ENCODE data around the gene GOLGA6B.
"Not testable (repeated sequence)": the region's sequence is repeated elsewhere in the genome, so short reads cannot be mapped to it uniquely, and the experiment has no call there.

The GOLGA6B gene

DNA sequence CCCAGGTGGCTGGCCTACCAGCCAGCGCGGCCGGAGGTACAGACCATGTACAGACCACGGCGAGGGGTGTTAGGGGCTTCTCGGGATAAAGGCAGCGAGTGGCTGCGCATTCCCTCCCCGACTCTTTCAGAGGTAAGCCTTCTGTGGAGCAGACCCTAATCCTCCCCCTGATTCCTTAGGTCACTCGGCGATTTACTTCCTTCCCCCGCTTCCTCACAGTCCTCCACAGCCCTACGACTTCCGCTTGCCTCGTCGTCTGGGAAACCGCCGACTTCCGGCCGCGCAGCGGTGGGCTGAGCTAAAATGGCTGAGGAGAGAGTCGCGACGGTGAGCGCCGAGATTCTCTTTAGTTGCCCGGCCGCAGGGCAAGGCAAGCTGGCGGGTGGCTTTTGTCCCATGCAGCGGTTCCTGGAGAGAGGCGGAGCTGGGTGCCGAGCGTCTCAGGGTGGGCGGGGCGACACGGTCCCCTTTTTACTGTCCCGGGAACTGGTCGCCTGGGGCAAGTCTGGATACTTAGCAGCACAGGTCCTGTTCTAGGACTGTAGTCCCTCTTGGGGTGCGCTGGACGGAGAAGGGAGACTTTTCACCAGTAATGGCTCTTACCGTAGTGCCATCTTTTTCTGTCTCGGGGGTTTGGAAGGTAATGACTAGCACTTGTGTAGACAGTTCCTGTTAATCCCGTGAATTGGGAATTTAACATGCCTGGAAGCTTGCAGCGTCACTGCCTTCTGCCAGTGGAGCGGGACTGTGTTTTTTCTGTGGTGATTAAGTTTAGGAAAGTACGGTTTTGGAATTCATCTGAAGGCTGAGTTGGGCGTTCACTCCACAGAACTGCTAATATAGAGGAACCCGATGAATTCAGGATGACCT is 31.7 kb downstream of the GOLGA6B start, which contains the start of the genes BBS4 and HIGD2B:
Gene BBS4 (plus strand): TSS at position 283 of the 870 bp plus-strand sequence. CDS start 21 bp downstream, at position 304.
Gene HIGD2B (minus strand): TSS at position 258 of the 870 bp plus-strand sequence. CDS start 9,808 bp downstream, outside the sequence.
- in situ Hi-C loops (cut with HindIII; ENCODE audit: low sequenced_read_pairs): no loop called here
- peak; percentile 88 for DNase-seq (ENCODE audit: low read depth, low spot score)
- TF ChIP-seq, protein P1, sequence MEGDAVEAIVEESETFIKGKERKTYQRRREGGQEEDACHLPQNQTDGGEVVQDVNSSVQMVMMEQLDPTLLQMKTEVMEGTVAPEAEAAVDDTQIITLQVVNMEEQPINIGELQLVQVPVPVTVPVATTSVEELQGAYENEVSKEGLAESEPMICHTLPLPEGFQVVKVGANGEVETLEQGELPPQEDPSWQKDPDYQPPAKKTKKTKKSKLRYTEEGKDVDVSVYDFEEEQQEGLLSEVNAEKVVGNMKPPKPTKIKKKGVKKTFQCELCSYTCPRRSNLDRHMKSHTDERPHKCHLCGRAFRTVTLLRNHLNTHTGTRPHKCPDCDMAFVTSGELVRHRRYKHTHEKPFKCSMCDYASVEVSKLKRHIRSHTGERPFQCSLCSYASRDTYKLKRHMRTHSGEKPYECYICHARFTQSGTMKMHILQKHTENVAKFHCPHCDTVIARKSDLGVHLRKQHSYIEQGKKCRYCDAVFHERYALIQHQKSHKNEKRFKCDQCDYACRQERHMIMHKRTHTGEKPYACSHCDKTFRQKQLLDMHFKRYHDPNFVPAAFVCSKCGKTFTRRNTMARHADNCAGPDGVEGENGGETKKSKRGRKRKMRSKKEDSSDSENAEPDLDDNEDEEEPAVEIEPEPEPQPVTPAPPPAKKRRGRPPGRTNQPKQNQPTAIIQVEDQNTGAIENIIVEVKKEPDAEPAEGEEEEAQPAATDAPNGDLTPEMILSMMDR (IDR thresholded peaks at IDR 0.05; ENCODE audit: low read depth, low read length): no peak
- H3K4me3 ChIP-seq (ENCODE audit: low read depth, low read length): peak within 1 kb of the TSS; percentile 80

DNA sequence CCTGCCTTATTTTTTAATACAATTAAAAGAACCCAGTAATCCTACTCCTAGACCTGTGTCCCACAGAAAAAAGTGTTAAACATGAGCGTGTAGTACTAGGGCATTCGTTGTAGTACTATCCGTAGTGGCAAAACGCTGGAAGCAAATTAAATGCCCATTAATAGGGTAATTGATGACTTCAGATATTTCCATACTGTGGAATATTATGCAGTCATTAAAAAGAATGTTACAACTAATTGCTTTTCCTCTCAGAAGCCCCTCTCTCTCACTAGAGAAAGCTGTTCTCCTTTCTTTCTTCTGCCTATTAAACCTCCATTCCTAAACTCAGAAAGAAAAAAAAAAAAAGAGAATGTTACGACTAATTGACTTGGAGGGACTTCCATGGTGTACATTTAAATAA is 34.2 kb downstream of the GOLGA6B start:
- in situ Hi-C loops (cut with HindIII; ENCODE audit: low sequenced_read_pairs): no loop called here
- H3K4me3 ChIP-seq (ENCODE audit: low read depth, low read length): no peak overlapping the region
- TF ChIP-seq, protein P1 (IDR thresholded peaks at IDR 0.05; ENCODE audit: low read depth, low read length): no peak
- no peak for DNase-seq (ENCODE audit: low read depth, low spot score)

DNA sequence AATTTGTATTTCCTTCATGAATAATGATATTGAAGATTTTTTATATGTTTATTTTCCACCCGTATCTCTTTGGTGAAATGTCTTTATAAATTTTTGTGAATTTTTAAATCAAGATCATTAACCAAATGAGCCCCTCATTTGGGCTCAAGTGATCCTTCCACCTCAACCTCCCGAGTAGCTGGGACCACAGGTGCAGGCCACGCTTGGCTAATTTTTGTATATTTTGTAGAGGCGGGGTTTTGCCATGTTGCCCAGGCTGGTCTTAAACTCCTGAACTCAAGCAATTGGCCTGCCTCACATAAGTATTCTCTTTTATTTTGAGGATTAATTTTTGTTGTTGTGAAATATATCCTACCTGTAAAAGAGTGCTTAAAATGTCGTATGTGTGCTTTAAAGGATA is 36.4 kb downstream of the GOLGA6B start:
- TF ChIP-seq, protein P1 (IDR thresholded peaks at IDR 0.05; ENCODE audit: low read depth, low read length): no peak
- no peak for DNase-seq (ENCODE audit: low read depth, low spot score)
- no peak overlapping the region for H3K4me3 ChIP-seq (ENCODE audit: low read depth, low read length)
- in situ Hi-C loops (cut with HindIII; ENCODE audit: low sequenced_read_pairs): no loop called here

DNA sequence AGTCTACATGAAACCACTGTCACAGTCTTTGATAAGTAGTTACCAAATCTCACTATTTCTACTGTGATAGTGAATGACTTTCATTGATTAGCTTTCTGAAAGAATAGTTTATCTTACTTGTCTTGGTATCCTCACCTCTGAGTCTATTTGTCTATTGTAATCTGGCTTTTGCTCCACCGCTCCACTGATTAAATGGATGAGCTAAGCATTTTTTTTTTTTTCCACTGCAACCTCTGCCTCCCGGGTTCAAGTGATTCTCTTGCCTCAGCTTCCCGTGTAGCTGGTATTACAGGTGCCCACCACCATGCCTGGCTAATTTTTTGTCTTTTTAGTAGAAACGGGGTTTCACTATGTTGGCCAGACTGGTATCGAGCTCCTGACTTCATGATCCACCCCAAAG is 44.4 kb downstream of the GOLGA6B start:
- DNase-seq (ENCODE audit: low read depth, low spot score): no peak
- TF ChIP-seq, protein P1 (IDR thresholded peaks at IDR 0.05; ENCODE audit: low read depth, low read length): no peak
- in situ Hi-C loops (cut with HindIII; ENCODE audit: low sequenced_read_pairs): no loop called here
- H3K4me3 ChIP-seq (ENCODE audit: low read depth, low read length): no peak overlapping the region

DNA sequence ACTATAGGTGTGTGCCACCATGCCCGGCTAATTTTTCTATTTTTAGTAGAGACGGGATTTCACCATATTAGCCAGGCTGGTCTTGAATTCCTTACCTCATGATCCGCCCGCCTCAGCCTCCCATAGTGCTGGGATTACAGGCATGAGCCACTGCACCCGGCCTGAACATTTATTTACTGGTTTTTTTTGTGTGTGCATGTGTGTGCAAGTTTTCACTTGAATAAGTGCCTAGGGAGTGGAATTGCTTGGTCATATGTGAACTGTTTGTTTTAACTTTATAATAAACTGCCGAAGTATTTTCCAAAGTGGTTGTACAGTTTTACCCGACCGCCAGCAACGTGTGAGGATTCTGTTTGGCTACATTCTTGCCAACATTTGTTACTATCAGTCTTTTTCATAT is 45.6 kb downstream of the GOLGA6B start:
- DNase-seq (ENCODE audit: low read depth, low spot score): no peak
- TF ChIP-seq, protein P1 (IDR thresholded peaks at IDR 0.05; ENCODE audit: low read depth, low read length): no peak
- in situ Hi-C loops (cut with HindIII; ENCODE audit: low sequenced_read_pairs): no loop called here

DNA sequence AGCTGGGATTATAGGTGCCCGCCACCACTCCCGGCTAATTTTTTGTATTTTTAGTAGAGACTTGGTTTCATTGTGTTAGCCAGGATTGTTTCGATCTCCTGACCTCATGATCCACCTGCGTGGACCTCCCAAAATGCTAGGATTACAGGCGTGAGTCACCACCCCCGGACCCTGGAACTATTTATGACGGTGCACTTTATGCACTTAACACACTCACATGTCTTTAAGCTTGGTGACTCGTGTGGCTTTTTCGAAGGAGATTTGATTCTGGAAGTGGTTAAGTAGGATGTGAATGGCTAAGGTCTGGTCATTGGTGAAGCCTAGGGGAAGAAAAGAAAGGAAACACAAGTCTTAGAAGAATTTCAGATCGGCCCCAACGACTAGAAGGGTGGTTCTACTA is 51.8 kb downstream of the GOLGA6B start:
- in situ Hi-C loops (cut with HindIII; ENCODE audit: low sequenced_read_pairs): no loop called here
- H3K4me3 ChIP-seq (ENCODE audit: low read depth, low read length): no peak overlapping the region
- no peak for DNase-seq (ENCODE audit: low read depth, low spot score)
- TF ChIP-seq, protein P1 (IDR thresholded peaks at IDR 0.05; ENCODE audit: low read depth, low read length): no peak

More for the DNA sequence above, 45.6 kb downstream of the GOLGA6B start:
- H3K4me3 ChIP-seq (ENCODE audit: low read depth, low read length): no peak overlapping the region

DNA sequence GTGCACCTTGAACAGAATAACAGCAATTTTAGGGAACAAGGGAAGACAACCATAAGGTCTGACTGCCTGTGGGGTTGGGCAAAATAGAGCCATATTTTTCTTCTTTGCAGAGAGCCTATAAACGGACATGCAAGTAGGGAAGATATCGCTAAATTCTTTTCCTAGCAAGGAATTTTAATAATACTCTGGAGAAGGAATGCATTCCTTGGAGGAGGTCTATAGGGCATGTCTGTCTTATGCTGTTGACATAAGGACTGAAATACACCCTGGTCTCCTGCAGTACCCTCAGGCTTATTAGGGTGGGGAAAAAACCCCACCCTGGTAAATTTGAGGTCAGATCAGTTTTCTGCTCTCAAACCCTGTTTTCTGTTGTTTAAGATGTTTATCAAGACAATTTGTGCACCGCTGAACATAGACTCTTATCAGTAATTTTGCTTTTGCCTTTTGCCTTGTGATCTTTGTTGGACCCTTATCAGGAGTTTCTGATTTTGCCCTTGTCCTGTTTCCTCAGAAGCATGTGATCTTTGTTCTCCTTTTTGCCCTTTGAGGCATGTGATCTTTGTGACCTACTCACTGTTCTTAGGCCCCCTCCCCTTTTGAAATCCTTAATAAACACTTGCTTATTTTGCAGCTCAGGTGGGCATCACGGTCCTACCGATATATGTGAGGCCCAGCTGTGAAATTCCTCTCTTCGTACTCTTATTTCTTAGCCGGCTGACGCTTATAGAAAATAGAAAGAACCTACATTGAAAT is 54.2 kb downstream of the GOLGA6B start:
- in situ Hi-C loops (cut with HindIII; ENCODE audit: low sequenced_read_pairs); H3K4me3 ChIP-seq (ENCODE audit: low read depth, low read length); DNase-seq (ENCODE audit: low read depth, low spot score): not testable (repeated sequence)

All from astrocyte of the spinal cord (primary cell).